ENCODE measurements around the gene RBM28. TPM values are rescaled to one million over a fixed set of nuclear protein-coding genes. Genes with fewer than 3 reads are reported as not detected.

RBM28 gene
- total and polyA plus RNA-seq, 10 of the 15 experiments (the other 5 are each of a cell fraction or from before 2014, with no cell fraction given): 14.3 to 50.4 (median 32.8) TPM

DNA sequence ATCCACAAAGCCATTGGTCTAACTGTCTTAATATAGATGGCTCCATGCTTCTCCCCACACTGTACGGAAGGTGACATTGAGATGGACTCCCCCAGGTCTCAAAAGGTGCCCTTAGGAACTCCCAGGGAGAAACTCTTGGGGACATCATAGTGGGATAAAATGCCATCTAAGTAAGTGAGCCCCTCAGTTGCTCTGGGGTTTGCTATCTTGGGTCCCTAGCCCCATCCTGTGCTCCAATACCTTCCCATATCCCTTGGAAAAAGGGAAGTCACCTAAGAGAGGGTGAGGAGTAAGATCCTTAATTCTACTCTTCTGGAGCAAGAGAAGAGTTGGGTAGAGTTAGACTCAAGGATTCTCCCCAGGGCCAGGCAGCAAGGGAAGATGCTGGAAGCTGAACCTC, 9.9 kb upstream of the RBM28 start:
- BruUV-seq (replicated peaks): no TSS peak
- Histone ChIP-seq H3K4me3 (no peak overlapping the region), H3K27ac (ENCODE audit: control insufficient read depth, insufficient read depth) (no peak overlapping the region), H3K9me3 (replicated peaks; ENCODE audit: control insufficient read depth, insufficient read depth, low read length) (no peaks in the 10 kb centered on the region), H3K4me1 (ENCODE audit: control insufficient read depth, insufficient read depth, low read length) (no peaks in the 10 kb centered on the region), H3K9ac (ENCODE audit: control insufficient read depth, insufficient read depth, low read length) (no peak overlapping the region), H3K79me2 (ENCODE audit: control insufficient read depth, insufficient read depth, low read length) (no peaks in the 10 kb centered on the region), H3K36me3 (ENCODE audit: control insufficient read depth in 2 of 2, insufficient read depth in 2 of 2, low read length in 1 of 2) (no peaks in the 10 kb centered on the region), H3K4me2 (ENCODE audit: control insufficient read depth, insufficient read depth) (no peak overlapping the region), H3K27me3 (replicated peaks in 1 of 2; ENCODE audit: control insufficient read depth in 2 of 2, insufficient read depth in 2 of 2, low read length in 1 of 2) (peaks cover under 1 to 10% of the 10 kb centered on the region in 2 experiments), H2AFZ (ENCODE audit: control insufficient read depth, low read depth, low read length) (no peak overlapping the region), H4K20me1 (ENCODE audit: control insufficient read depth, insufficient read depth) (no peaks in the 10 kb centered on the region)
- in situ Hi-C loops (cut with MboI): no loop called here
- POLR2A ChIA-PET: no interaction called here
- TF ChIP-seq RAD51 (IDR thresholded peaks at IDR 0.05) (no peak), FOS (IDR thresholded peaks at IDR 0.05; ENCODE audit: borderline replicate concordance, extremely low read depth, insufficient read length) (no peak), SUPT20H (IDR thresholded peaks at IDR 0.05; ENCODE audit: borderline replicate concordance, control insufficient read depth, low read depth, low read length) (no peak), JUND (IDR thresholded peaks at IDR 0.05; ENCODE audit: low read depth, low read length) (no peak), ZZZ3 (IDR thresholded peaks at IDR 0.05; ENCODE audit: control insufficient read depth, insufficient read length, low read depth) (no peak), NR2C1 (IDR thresholded peaks at IDR 0.05) (no peak)
- TF ChIP-seq, protein P1, sequence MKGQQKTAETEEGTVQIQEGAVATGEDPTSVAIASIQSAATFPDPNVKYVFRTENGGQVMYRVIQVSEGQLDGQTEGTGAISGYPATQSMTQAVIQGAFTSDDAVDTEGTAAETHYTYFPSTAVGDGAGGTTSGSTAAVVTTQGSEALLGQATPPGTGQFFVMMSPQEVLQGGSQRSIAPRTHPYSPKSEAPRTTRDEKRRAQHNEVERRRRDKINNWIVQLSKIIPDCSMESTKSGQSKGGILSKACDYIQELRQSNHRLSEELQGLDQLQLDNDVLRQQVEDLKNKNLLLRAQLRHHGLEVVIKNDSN (IDR thresholded peaks at IDR 0.05; ENCODE audit: borderline replicate concordance, extremely low read length, insufficient read depth, low read depth, low read length): no peak
- TF ChIP-seq, protein P2, sequence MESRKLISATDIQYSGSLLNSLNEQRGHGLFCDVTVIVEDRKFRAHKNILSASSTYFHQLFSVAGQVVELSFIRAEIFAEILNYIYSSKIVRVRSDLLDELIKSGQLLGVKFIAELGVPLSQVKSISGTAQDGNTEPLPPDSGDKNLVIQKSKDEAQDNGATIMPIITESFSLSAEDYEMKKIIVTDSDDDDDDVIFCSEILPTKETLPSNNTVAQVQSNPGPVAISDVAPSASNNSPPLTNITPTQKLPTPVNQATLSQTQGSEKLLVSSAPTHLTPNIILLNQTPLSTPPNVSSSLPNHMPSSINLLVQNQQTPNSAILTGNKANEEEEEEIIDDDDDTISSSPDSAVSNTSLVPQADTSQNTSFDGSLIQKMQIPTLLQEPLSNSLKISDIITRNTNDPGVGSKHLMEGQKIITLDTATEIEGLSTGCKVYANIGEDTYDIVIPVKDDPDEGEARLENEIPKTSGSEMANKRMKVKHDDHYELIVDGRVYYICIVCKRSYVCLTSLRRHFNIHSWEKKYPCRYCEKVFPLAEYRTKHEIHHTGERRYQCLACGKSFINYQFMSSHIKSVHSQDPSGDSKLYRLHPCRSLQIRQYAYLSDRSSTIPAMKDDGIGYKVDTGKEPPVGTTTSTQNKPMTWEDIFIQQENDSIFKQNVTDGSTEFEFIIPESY (IDR thresholded peaks at IDR 0.05): no peak
- 100% methylated on average over 1 of the region's 1 CpG for WGBS (ENCODE audit: insufficient coverage, insufficient replicate concordance, low lambda C conversion rate, missing lambda C conversion rate)
- no peak for DNase-seq (ENCODE audit: low read depth, low spot score)
- intact Hi-C loops (cut with micrococcal nuclease; ENCODE audit: unreplicated experiment): no loop called here
- no peak for FAIRE-seq
- SMC1A ChIA-PET (ENCODE audit: uncharacterized antibody, unreplicated experiment): no interaction called here
- RAD21 ChIA-PET (ENCODE audit: unreplicated experiment): no interaction called here
- CTCF ChIA-PET: no interaction called here
- no peak for ATAC-seq
